BJ (cell line): ENCODE results near the gene PHLDA2. TPM values are rescaled to one million over a fixed set of nuclear protein-coding genes. Genes with fewer than 3 reads are reported as not detected.

Experiments
- CTCF ChIA-PET: fragments of 350-600 bp; formaldehyde crosslinking; extraction: SDS; loops from one replicate; lab custom pipeline; 2021; ENCODE audit warnings: antibody characterized with exemption, inconsistent platforms; lab: Yijun Ruan, JAX
- POLR2A ChIA-PET: fragments of 300-600 bp; sonication (Branson Sonifier 250); formaldehyde crosslinking; extraction: SDS; loops from one replicate; lab custom pipeline; 2021; ENCODE audit warnings: antibody characterized with exemption; lab: Charles Lee
- DNase-seq: peaks from one replicate; pipeline ENCODE4 v3.0.0-alpha.2; 2011; ENCODE audit warnings: low read depth
- H3K27me3 ChIP-seq: 2 replicates; pipeline ENCODE4 v1.6.0; 2011; ENCODE audit warnings: low read length; ENCODE audit not compliant: control insufficient read depth, insufficient read depth
- H3K36me3 ChIP-seq: 2 replicates; pipeline ENCODE4 v1.5.1; 2011; ENCODE audit warnings: low read length; ENCODE audit not compliant: control insufficient read depth, insufficient read depth
- H3K4me3 ChIP-seq: 2 replicates; pipeline ENCODE4 v1.5.1; 2011; ENCODE audit warnings: low read depth, mild to moderate bottlenecking, control low read depth, low read length
- CTCF ChIP-seq: IDR thresholded peaks from 2 replicates; pipeline ENCODE4 v1.5.1; 2011; ENCODE audit warnings: low read depth, mild to moderate bottlenecking, control low read depth, inconsistent platforms, low read length, moderate library complexity; ENCODE audit not compliant: insufficient read depth
- polyA plus RNA-seq: library from polyadenylated mRNA; depleted of rRNA; stranded (reverse); fragments of >200 nt; gene quantifications from 2 replicates; pipeline ENCODE4 v1.2.3, GENCODE V29; 2011

PHLDA2 gene
- polyA plus RNA-seq, 1 experiment: 12.8 TPM

GRCh38 chr11:2896047-2896446 is 33.2 kb downstream of the PHLDA2 start:
- POLR2A ChIA-PET: no interaction called here
- Histone ChIP-seq H3K36me3 (no peaks in the 10 kb centered on the region), H3K4me3 (no peak overlapping the region), H3K27me3 (no peaks in the 10 kb centered on the region)
- TF ChIP-seq CTCF: no peak
- CTCF ChIA-PET: interaction anchor here (0.6 to 20.3 kb wide), 4 partner anchors 9 to 363 kb away, joined by 3 to 772 read pairs (median 3); no protein-coding TSS in a partner anchor
- DNase-seq: no peak

GRCh38 chr11:2893935-2894334 is 35.3 kb downstream of the PHLDA2 start:
- no peak for DNase-seq
- TF ChIP-seq CTCF: no peak
- Histone ChIP-seq H3K36me3 (no peaks in the 10 kb centered on the region), H3K27me3 (no peaks in the 10 kb centered on the region), H3K4me3 (no peak overlapping the region)
- ChIA-PET POLR2A (no interaction called here), CTCF (interaction anchor here (0.8 to 20.3 kb wide), 3 partner anchors 11 to 361 kb away, joined by 3 to 772 read pairs (median 4); no protein-coding TSS in a partner anchor)

- TF ChIP-seq CTCF: peak; percentile 28; the same call in 1 of the 2 replicates
- Histone ChIP-seq H3K36me3 (no peaks in the 10 kb centered on the region), H3K4me3 (peak overlapping the region; percentile 44), H3K27me3 (no peaks in the 10 kb centered on the region)
- ChIA-PET POLR2A (no interaction called here), CTCF (interaction anchor here (0.6 to 20.3 kb wide), 11 partner anchors 10 to 690 kb away, joined by 3 to 772 read pairs (median 6); partner anchors contain the start of gene PHLDA2)
- no peak for DNase-seq
These were observed 36.2 kb downstream of the PHLDA2 start for GRCh38 chr11:2892967-2893528.

- ChIA-PET POLR2A (no interaction called here), CTCF (interaction anchor here (0.6 to 20.3 kb wide), 20 partner anchors 8 to 722 kb away, joined by 3 to 772 read pairs (median 3); partner anchors contain the start of gene PHLDA2)
- TF ChIP-seq CTCF: peak; percentile 96
- Histone ChIP-seq H3K27me3 (no peaks in the 10 kb centered on the region), H3K36me3 (no peaks in the 10 kb centered on the region), H3K4me3 (peak overlapping the region; percentile 44)
- no peak for DNase-seq
These were observed 36.8 kb downstream of the PHLDA2 start for GRCh38 chr11:2892215-2892966.
